Measurements from ENCODE around the gene PACRGL. TPM values are rescaled to one million over a fixed set of nuclear protein-coding genes. Genes with fewer than 3 reads are reported as not detected.
"Not testable (repeated sequence)": the region's sequence is repeated elsewhere in the genome, so short reads cannot be mapped to it uniquely, and the experiment has no call there.

PACRGL gene
- total RNA-seq, 1 experiment from 2014 or later: 13.5 TPM

- TF ChIP-seq FOXP4 (CRISPR knock-in tag; IDR thresholded peaks at IDR 0.05) (no peak), AR (CRISPR knock-in tag; IDR thresholded peaks at IDR 0.05) (no peak), RELA (CRISPR knock-in tag; IDR thresholded peaks at IDR 0.05; ENCODE audit: borderline replicate concordance) (no peak), ESRRA (CRISPR knock-in tag; IDR thresholded peaks at IDR 0.05; ENCODE audit: borderline replicate concordance) (no peak)
Observed at GRCh38 chr4:20723463-20723862, 23.2 kb downstream of the PACRGL start (continued).

- peaks cover 31% of the 10 kb centered on the region for H3K9me3 Mint-ChIP-seq
- H3K4me3 Mint-ChIP-seq: no peak overlapping the region
- POLR2A ChIA-PET: no interaction called here
- TF ChIP-seq MLX (CRISPR knock-in tag; IDR thresholded peaks at IDR 0.05): no peak
- TF ChIP-seq ETV6 (CRISPR knock-in tag; IDR thresholded peaks at IDR 0.05): no peak
- TF ChIP-seq CREM (CRISPR knock-in tag; IDR thresholded peaks at IDR 0.05): no peak
- no peak for TF ChIP-seq AR (CRISPR knock-in tag; IDR thresholded peaks at IDR 0.05)
- no peak for TF ChIP-seq ZNF671 (CRISPR knock-in tag; IDR thresholded peaks at IDR 0.05)
- TF ChIP-seq ATF1 (CRISPR knock-in tag; IDR thresholded peaks at IDR 0.05): no peak
- no peak for TF ChIP-seq ELF4 (CRISPR knock-in tag; IDR thresholded peaks at IDR 0.05; ENCODE audit: low read depth)
- no peak for TF ChIP-seq GABPB1 (CRISPR knock-in tag; IDR thresholded peaks at IDR 0.05)
- no peak for TF ChIP-seq NFATC4 (CRISPR knock-in tag; IDR thresholded peaks at IDR 0.05)
- H3K27ac Mint-ChIP-seq: no peak overlapping the region
- CTCF ChIA-PET: no interaction called here
- no peak for ATAC-seq
- peaks cover 54% of the 10 kb centered on the region for H3K36me3 Mint-ChIP-seq
- peaks cover 26% of the 10 kb centered on the region for H3K4me1 Mint-ChIP-seq
- DNase-seq (ENCODE audit: low spot score): no peak
- H3K27me3 Mint-ChIP-seq (ENCODE audit: low read depth): no peaks in the 10 kb centered on the region; the same call in 1 of the 2 replicates
Observed at GRCh38 chr4:20724915-20725314, 24.7 kb downstream of the PACRGL start.

- Mint-ChIP-seq H3K4me1 (no peaks in the 10 kb centered on the region), H3K27me3 (ENCODE audit: low read depth) (peaks cover 16% of the 10 kb centered on the region), H3K9me3 (peaks cover 50% of the 10 kb centered on the region), H3K4me3 (no peak overlapping the region), H3K36me3 (peaks cover 69% of the 10 kb centered on the region), H3K27ac (no peak overlapping the region)
- DNase-seq (ENCODE audit: low spot score): no peak
- no peak for TF ChIP-seq OVOL2 (CRISPR knock-in tag; IDR thresholded peaks at IDR 0.05; ENCODE audit: borderline replicate concordance)
- ChIA-PET POLR2A (no interaction called here), CTCF (no interaction called here)
- no peak for ATAC-seq
Observed at GRCh38 chr4:20735931-20736330, 35.7 kb downstream of the PACRGL start.

GRCh38 chr4:20746000-20746399, 45.7 kb downstream of the PACRGL start:
- H3K4me1 Mint-ChIP-seq; CTCF ChIA-PET; ATAC-seq; DNase-seq (ENCODE audit: low spot score); H3K27ac Mint-ChIP-seq; H3K4me3 Mint-ChIP-seq; POLR2A ChIA-PET: not testable (repeated sequence)
- H3K9me3 Mint-ChIP-seq: peaks cover 43% of the 10 kb centered on the region
- peaks cover 38% of the 10 kb centered on the region for H3K36me3 Mint-ChIP-seq
- H3K27me3 Mint-ChIP-seq (ENCODE audit: low read depth): peaks cover 10% of the 10 kb centered on the region
